ENCODE measurements around the gene ARHGAP25.

The ARHGAP25 gene

GRCh38 chr2:68732036-68732932 is 2.3 kb upstream of the ARHGAP25 start:
- H3K36me3 ChIP-seq (ENCODE audit: control insufficient read depth, insufficient read depth, low read length), result no peaks in the 10 kb centered on the region
- 88 to 98% methylated on average over 11 to 13 of the region's 19 CpGs for WGBS, 2 experiments (ENCODE audit: insufficient coverage in 2 of 2)
- H3K4me3 ChIP-seq (ENCODE audit: extremely low read depth, insufficient read depth, low read length, poor library complexity, severe bottlenecking), result no peak overlapping the region
- H3K9me3 ChIP-seq (ENCODE audit: control insufficient read depth, low read length), result no peaks in the 10 kb centered on the region
- peaks cover 26% of the 10 kb centered on the region for H3K4me1 ChIP-seq (ENCODE audit: control insufficient read depth, insufficient read depth, low read length, poor library complexity, severe bottlenecking)
- no peak overlapping the region for H3K27ac ChIP-seq (ENCODE audit: low read depth, low read length, severe bottlenecking)

GRCh38 chr2:68733365-68733764 is 1.2 kb upstream of the ARHGAP25 start:
- 88 to 93% methylated on average over 4 of the region's 4 CpGs for WGBS, 2 experiments (ENCODE audit: insufficient coverage in 2 of 2)
- Histone ChIP-seq H3K36me3 (ENCODE audit: control insufficient read depth, insufficient read depth, low read length) (no peaks in the 10 kb centered on the region), H3K9me3 (ENCODE audit: control insufficient read depth, low read length) (no peaks in the 10 kb centered on the region), H3K4me1 (ENCODE audit: control insufficient read depth, insufficient read depth, low read length, poor library complexity, severe bottlenecking) (peaks cover 21% of the 10 kb centered on the region), H3K27ac (ENCODE audit: low read depth, low read length, severe bottlenecking) (no peak overlapping the region), H3K4me3 (ENCODE audit: extremely low read depth, insufficient read depth, low read length, poor library complexity, severe bottlenecking) (no peak overlapping the region)

- no peak overlapping the region for H3K27ac ChIP-seq (ENCODE audit: low read depth, low read length, severe bottlenecking)
- no peak overlapping the region for H3K4me3 ChIP-seq (ENCODE audit: extremely low read depth, insufficient read depth, low read length, poor library complexity, severe bottlenecking)
- peaks cover 21% of the 10 kb centered on the region for H3K4me1 ChIP-seq (ENCODE audit: control insufficient read depth, insufficient read depth, low read length, poor library complexity, severe bottlenecking)
- H3K9me3 ChIP-seq (ENCODE audit: control insufficient read depth, low read length), result no peaks in the 10 kb centered on the region
- 100% methylated on average over 1 of the region's 3 CpGs; no CpG with 5 or more reads in 1 of the 2 experiments for WGBS, 2 experiments (ENCODE audit: insufficient coverage in 2 of 2)
- H3K36me3 ChIP-seq (ENCODE audit: control insufficient read depth, insufficient read depth, low read length), result no peaks in the 10 kb centered on the region
Measured at GRCh38 chr2:68734176-68734575, 435 bp upstream of the ARHGAP25 start.

GRCh38 chr2:68736086-68736485 is 1.5 kb downstream of the ARHGAP25 start:
- no peak overlapping the region for H3K4me3 ChIP-seq (ENCODE audit: extremely low read depth, insufficient read depth, low read length, poor library complexity, severe bottlenecking)
- H3K36me3 ChIP-seq (ENCODE audit: control insufficient read depth, insufficient read depth, low read length), result no peaks in the 10 kb centered on the region
- no peak overlapping the region for H3K27ac ChIP-seq (ENCODE audit: low read depth, low read length, severe bottlenecking)
- H3K9me3 ChIP-seq (ENCODE audit: control insufficient read depth, low read length), result no peaks in the 10 kb centered on the region
- H3K4me1 ChIP-seq (ENCODE audit: control insufficient read depth, insufficient read depth, low read length, poor library complexity, severe bottlenecking), result peaks cover 27% of the 10 kb centered on the region
- 63 to 88% methylated on average over 1 of the region's 2 CpGs for WGBS, 2 experiments (ENCODE audit: insufficient coverage in 2 of 2)

GRCh38 chr2:68737711-68738110 is 3.1 kb downstream of the ARHGAP25 start:
- H3K36me3 ChIP-seq (ENCODE audit: control insufficient read depth, insufficient read depth, low read length), result no peaks in the 10 kb centered on the region
- peaks cover 20% of the 10 kb centered on the region for H3K4me1 ChIP-seq (ENCODE audit: control insufficient read depth, insufficient read depth, low read length, poor library complexity, severe bottlenecking)
- no CpG with 5 or more reads among the region's 1 CpG for WGBS, 2 experiments (ENCODE audit: insufficient coverage in 2 of 2)
- no peaks in the 10 kb centered on the region for H3K9me3 ChIP-seq (ENCODE audit: control insufficient read depth, low read length)
- H3K27ac ChIP-seq (ENCODE audit: low read depth, low read length, severe bottlenecking), result no peak overlapping the region
- H3K4me3 ChIP-seq (ENCODE audit: extremely low read depth, insufficient read depth, low read length, poor library complexity, severe bottlenecking), result no peak overlapping the region

- H3K36me3 ChIP-seq (ENCODE audit: control insufficient read depth, insufficient read depth, low read length), result no peaks in the 10 kb centered on the region
- no peak overlapping the region for H3K27ac ChIP-seq (ENCODE audit: low read depth, low read length, severe bottlenecking)
- no peaks in the 10 kb centered on the region for H3K9me3 ChIP-seq (ENCODE audit: control insufficient read depth, low read length)
- 86% methylated on average over 1 of the region's 3 CpGs; no CpG with 5 or more reads in 1 of the 2 experiments for WGBS, 2 experiments (ENCODE audit: insufficient coverage in 2 of 2)
- peaks cover 20% of the 10 kb centered on the region for H3K4me1 ChIP-seq (ENCODE audit: control insufficient read depth, insufficient read depth, low read length, poor library complexity, severe bottlenecking)
- H3K4me3 ChIP-seq (ENCODE audit: extremely low read depth, insufficient read depth, low read length, poor library complexity, severe bottlenecking), result no peak overlapping the region
Measured at GRCh38 chr2:68738906-68739594, 4.4 kb downstream of the ARHGAP25 start.

GRCh38 chr2:68739595-68740399 is 5.2 kb downstream of the ARHGAP25 start:
- Histone ChIP-seq H3K27ac (ENCODE audit: low read depth, low read length, severe bottlenecking) (no peak overlapping the region), H3K4me1 (ENCODE audit: control insufficient read depth, insufficient read depth, low read length, poor library complexity, severe bottlenecking) (peaks cover 20% of the 10 kb centered on the region), H3K36me3 (ENCODE audit: control insufficient read depth, insufficient read depth, low read length) (no peaks in the 10 kb centered on the region), H3K4me3 (ENCODE audit: extremely low read depth, insufficient read depth, low read length, poor library complexity, severe bottlenecking) (no peak overlapping the region), H3K9me3 (ENCODE audit: control insufficient read depth, low read length) (no peaks in the 10 kb centered on the region)
- 90 to 93% methylated on average over 5 of the region's 6 CpGs for WGBS, 2 experiments (ENCODE audit: insufficient coverage in 2 of 2)

GRCh38 chr2:68740400-68740914 is 5.8 kb downstream of the ARHGAP25 start:
- WGBS, 2 experiments (ENCODE audit: insufficient coverage in 2 of 2), result 80% methylated on average over 1 of the region's 2 CpGs
- H3K4me3 ChIP-seq (ENCODE audit: extremely low read depth, insufficient read depth, low read length, poor library complexity, severe bottlenecking), result no peak overlapping the region
- peaks cover 16% of the 10 kb centered on the region for H3K4me1 ChIP-seq (ENCODE audit: control insufficient read depth, insufficient read depth, low read length, poor library complexity, severe bottlenecking)
- H3K36me3 ChIP-seq (ENCODE audit: control insufficient read depth, insufficient read depth, low read length), result no peaks in the 10 kb centered on the region
- peak overlapping the region; percentile 46 for H3K27ac ChIP-seq (ENCODE audit: low read depth, low read length, severe bottlenecking)
- H3K9me3 ChIP-seq (ENCODE audit: control insufficient read depth, low read length), result no peaks in the 10 kb centered on the region

GRCh38 chr2:68741238-68741637 is 6.6 kb downstream of the ARHGAP25 start:
- Histone ChIP-seq H3K4me3 (ENCODE audit: extremely low read depth, insufficient read depth, low read length, poor library complexity, severe bottlenecking) (no peak overlapping the region), H3K27ac (ENCODE audit: low read depth, low read length, severe bottlenecking) (peak overlapping the region; percentile 2), H3K9me3 (ENCODE audit: control insufficient read depth, low read length) (no peaks in the 10 kb centered on the region), H3K4me1 (ENCODE audit: control insufficient read depth, insufficient read depth, low read length, poor library complexity, severe bottlenecking) (peaks cover 16% of the 10 kb centered on the region), H3K36me3 (ENCODE audit: control insufficient read depth, insufficient read depth, low read length) (no peaks in the 10 kb centered on the region)
- 80% methylated on average over 1 of the region's 3 CpGs; no CpG with 5 or more reads in 1 of the 2 experiments for WGBS, 2 experiments (ENCODE audit: insufficient coverage in 2 of 2)

- 96% methylated on average over 4 of the region's 5 CpGs; no CpG with 5 or more reads in 1 of the 2 experiments for WGBS, 2 experiments (ENCODE audit: insufficient coverage in 2 of 2)
- Histone ChIP-seq H3K4me1 (ENCODE audit: control insufficient read depth, insufficient read depth, low read length, poor library complexity, severe bottlenecking) (peaks cover 16% of the 10 kb centered on the region), H3K27ac (ENCODE audit: low read depth, low read length, severe bottlenecking) (no peak overlapping the region), H3K9me3 (ENCODE audit: control insufficient read depth, low read length) (no peaks in the 10 kb centered on the region), H3K4me3 (ENCODE audit: extremely low read depth, insufficient read depth, low read length, poor library complexity, severe bottlenecking) (no peak overlapping the region), H3K36me3 (ENCODE audit: control insufficient read depth, insufficient read depth, low read length) (no peaks in the 10 kb centered on the region)
Measured at GRCh38 chr2:68741805-68742306, 7.2 kb downstream of the ARHGAP25 start.
